ENCODE measurements around the gene DNAJB9.

DNA sequence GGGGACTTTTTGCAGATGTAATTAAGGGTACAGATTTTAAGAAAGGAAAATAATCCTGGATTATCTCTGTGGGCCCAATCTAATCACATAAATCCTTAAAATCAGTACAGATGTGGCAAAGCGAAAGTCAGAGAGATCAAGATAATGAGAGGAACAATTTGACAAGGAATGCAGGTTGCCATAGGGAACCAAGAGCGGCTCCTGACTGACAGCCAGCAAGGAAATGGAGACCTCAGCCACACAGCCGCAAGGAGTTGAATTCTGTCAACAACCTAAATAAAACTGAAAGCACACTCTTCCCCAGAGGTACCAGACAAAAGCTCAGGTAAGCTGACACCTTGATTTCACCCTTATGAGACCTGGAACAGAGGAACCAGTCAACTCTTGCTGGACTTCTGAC lies 40.3 kb upstream of the DNAJB9 start:
- TF ChIP-seq, protein P1, sequence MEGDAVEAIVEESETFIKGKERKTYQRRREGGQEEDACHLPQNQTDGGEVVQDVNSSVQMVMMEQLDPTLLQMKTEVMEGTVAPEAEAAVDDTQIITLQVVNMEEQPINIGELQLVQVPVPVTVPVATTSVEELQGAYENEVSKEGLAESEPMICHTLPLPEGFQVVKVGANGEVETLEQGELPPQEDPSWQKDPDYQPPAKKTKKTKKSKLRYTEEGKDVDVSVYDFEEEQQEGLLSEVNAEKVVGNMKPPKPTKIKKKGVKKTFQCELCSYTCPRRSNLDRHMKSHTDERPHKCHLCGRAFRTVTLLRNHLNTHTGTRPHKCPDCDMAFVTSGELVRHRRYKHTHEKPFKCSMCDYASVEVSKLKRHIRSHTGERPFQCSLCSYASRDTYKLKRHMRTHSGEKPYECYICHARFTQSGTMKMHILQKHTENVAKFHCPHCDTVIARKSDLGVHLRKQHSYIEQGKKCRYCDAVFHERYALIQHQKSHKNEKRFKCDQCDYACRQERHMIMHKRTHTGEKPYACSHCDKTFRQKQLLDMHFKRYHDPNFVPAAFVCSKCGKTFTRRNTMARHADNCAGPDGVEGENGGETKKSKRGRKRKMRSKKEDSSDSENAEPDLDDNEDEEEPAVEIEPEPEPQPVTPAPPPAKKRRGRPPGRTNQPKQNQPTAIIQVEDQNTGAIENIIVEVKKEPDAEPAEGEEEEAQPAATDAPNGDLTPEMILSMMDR (IDR thresholded peaks at IDR 0.05; ENCODE audit: low read depth, low read length), result no peak
- TF ChIP-seq POLR2A (IDR thresholded peaks at IDR 0.05; ENCODE audit: extremely low read depth, insufficient read length) (no peak), MYC (IDR thresholded peaks at IDR 0.05; ENCODE audit: low read depth, low read length) (no peak)

Data from NB4 (cell line).